Endodermal cell (in vitro differentiated cells): ENCODE results near the gene RHBDF2. TPM values are rescaled to one million over a fixed set of nuclear protein-coding genes. Genes with fewer than 3 reads are reported as not detected.

ENCODE experiments used
- DNase-seq: peaks from one replicate; pipeline ENCODE4 v3.0.0-alpha.2; 2017
- H3K27ac ChIP-seq: 2 replicates; pipeline ENCODE4 v1.5.1; 2013; ENCODE audit warnings: mild to moderate bottlenecking, low read depth, low read length, moderate library complexity
- H3K27me3 ChIP-seq: 2 replicates; pipeline ENCODE4 v1.6.1; 2013; ENCODE audit warnings: mild to moderate bottlenecking, low read length, moderate library complexity; ENCODE audit not compliant: insufficient read depth, control insufficient read depth, poor library complexity, severe bottlenecking
- H3K36me3 ChIP-seq: 2 replicates; pipeline ENCODE4 v1.7.0; 2013; ENCODE audit warnings: mild to moderate bottlenecking, low read length, moderate library complexity; ENCODE audit not compliant: control insufficient read depth, insufficient read depth
- H3K4me1 ChIP-seq: one replicate; pipeline ENCODE4 v1.7.0; 2013; ENCODE audit warnings: low read length; ENCODE audit not compliant: control insufficient read depth, insufficient read depth
- H3K4me3 ChIP-seq: 2 replicates; pipeline ENCODE4 v1.5.1; 2013; ENCODE audit warnings: mild to moderate bottlenecking, low read length, moderate library complexity
- H3K9ac ChIP-seq: 2 replicates; pipeline ENCODE4 v1.6.1; 2013; ENCODE audit warnings: mild to moderate bottlenecking, low read length, moderate library complexity; ENCODE audit not compliant: poor library complexity, severe bottlenecking; ENCODE audit errors: extremely low read depth
- H3K9me3 ChIP-seq: 2 replicates; pipeline ENCODE4 v1.6.1; 2013; ENCODE audit warnings: mild to moderate bottlenecking, low read length, moderate library complexity; ENCODE audit not compliant: control insufficient read depth
- H3K27ac Mint-ChIP-seq: 2 replicates; pipeline ENCODE4 v1.8.0; 2020; ENCODE audit warnings: mixed read lengths
- H3K27me3 Mint-ChIP-seq: 2 replicates; pipeline ENCODE4 v1.8.0; 2021; ENCODE audit warnings: mild to moderate bottlenecking, mixed read lengths; ENCODE audit not compliant: insufficient read depth
- H3K36me3 Mint-ChIP-seq: 2 replicates; pipeline ENCODE4 v1.8.0; 2020; ENCODE audit warnings: low read depth, mixed read lengths
- H3K4me1 Mint-ChIP-seq: 2 replicates; pipeline ENCODE4 v1.8.0; 2020; ENCODE audit warnings: mixed read lengths
- H3K4me3 Mint-ChIP-seq: 2 replicates; pipeline ENCODE4 v1.8.0; 2020; ENCODE audit warnings: mild to moderate bottlenecking, moderate library complexity, mixed read lengths
- H3K9me3 Mint-ChIP-seq: 2 replicates; pipeline ENCODE4 v1.8.0; 2020; ENCODE audit warnings: mild to moderate bottlenecking, mixed read lengths
- WGBS, 2 experiments: methylation state at CpG; one replicate each; pipeline versions ENCODE4 v1.1.5 to v1.1.7; 2013; ENCODE audit warnings: missing lambda C conversion rate in 2 of 2, mixed read lengths in 1 of 2; ENCODE audit not compliant: insufficient coverage in 1 of 2, insufficient read length in 1 of 2; 5-methylcytosine and 5-hydroxymethylcytosine counted together
- total RNA-seq, 2 donors: library from RNA; stranded (reverse); fragmentation: NEBNext Ultra II Directional in 1 of 2; extraction: Animal tissue kit (Norgen Biotek cat#: 25700) in 1 of 2; gene quantifications; 2 replicates in 1 of 2; 3 replicates in 1 of 2; pipeline ENCODE4 v1.2.1, GENCODE V29; 2021
- TF ChIP-seq, protein P1 (sequence below): fragments of 200-600 bp; sonication (generic); conservative IDR thresholded peaks from 2 replicates; pipeline ENCODE4 v1.5.0; 2021; ENCODE audit warnings: antibody characterized with exemption, mild to moderate bottlenecking

RHBDF2 gene
- total RNA-seq, 2 donors from 2014 or later = 28.5 to 31.1 TPM

DNA sequence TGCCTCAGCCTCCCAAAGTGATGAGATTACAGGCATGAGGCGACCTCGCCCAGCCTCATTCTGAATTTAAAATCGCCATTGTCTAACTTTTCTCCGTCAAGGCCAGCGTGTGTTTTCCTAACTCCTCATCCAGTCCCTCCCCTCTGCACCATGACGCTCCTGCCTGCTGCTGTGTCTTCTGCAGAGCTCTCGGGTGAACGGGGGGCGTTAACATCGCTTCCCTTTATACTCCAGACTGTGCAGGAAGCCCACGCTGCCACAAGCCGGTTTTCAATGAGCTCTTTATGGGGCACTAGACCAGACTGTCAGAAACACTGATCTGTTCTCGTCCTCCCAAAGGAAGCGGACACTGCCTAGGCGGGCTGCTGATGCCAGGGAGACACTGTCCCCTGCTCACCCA lies 20.6 kb downstream of the RHBDF2 start:
- H3K27me3 ChIP-seq = no peaks in the 10 kb centered on the region
- H3K36me3 ChIP-seq = no peaks in the 10 kb centered on the region
- no peak overlapping the region for H3K4me3 Mint-ChIP-seq
- H3K4me1 Mint-ChIP-seq = no peaks in the 10 kb centered on the region
- TF ChIP-seq, protein P1, sequence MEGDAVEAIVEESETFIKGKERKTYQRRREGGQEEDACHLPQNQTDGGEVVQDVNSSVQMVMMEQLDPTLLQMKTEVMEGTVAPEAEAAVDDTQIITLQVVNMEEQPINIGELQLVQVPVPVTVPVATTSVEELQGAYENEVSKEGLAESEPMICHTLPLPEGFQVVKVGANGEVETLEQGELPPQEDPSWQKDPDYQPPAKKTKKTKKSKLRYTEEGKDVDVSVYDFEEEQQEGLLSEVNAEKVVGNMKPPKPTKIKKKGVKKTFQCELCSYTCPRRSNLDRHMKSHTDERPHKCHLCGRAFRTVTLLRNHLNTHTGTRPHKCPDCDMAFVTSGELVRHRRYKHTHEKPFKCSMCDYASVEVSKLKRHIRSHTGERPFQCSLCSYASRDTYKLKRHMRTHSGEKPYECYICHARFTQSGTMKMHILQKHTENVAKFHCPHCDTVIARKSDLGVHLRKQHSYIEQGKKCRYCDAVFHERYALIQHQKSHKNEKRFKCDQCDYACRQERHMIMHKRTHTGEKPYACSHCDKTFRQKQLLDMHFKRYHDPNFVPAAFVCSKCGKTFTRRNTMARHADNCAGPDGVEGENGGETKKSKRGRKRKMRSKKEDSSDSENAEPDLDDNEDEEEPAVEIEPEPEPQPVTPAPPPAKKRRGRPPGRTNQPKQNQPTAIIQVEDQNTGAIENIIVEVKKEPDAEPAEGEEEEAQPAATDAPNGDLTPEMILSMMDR = no peak
- H3K36me3 Mint-ChIP-seq = peaks cover 19% of the 10 kb centered on the region
- no peak for DNase-seq
- no peaks in the 10 kb centered on the region for H3K9me3 Mint-ChIP-seq
- peak overlapping the region; percentile 89 for H3K27ac ChIP-seq
- H3K27me3 Mint-ChIP-seq = no peaks in the 10 kb centered on the region
- WGBS, 2 experiments = 91 to 92% methylated on average over 15 of the region's 15 CpGs
- no peaks in the 10 kb centered on the region for H3K4me1 ChIP-seq
- H3K27ac Mint-ChIP-seq = no peak overlapping the region
- H3K4me3 ChIP-seq = no peak overlapping the region
- H3K9ac ChIP-seq = no peak overlapping the region
- no peaks in the 10 kb centered on the region for H3K9me3 ChIP-seq

DNA sequence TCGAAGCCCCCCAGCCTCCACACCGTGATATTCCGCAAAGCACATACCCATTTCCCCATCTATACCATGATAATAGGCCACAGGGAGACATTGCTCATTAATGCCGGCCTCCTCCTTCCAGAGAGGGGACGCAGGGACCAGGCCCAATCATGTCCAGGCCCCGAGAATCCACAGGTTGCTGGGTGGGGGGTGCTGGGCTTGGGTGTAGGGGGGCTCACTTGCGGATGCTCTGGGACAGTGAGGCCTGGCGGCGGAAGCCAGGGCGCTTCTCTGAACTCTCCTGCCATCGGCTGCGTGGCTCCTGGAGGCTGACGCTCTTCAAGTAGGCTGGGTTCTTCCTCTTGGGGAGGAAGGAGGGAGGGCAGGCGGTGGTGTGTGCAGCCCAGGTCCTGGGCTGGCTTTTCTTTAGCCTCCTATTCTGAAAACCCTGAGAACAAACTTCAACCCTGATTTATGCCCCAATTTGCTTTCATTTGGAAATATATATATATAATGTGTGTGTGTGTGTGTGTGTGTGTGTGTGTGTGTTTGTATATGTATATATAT lies 21.6 kb downstream of the RHBDF2 start:
- no peak overlapping the region for H3K4me3 Mint-ChIP-seq
- Histone ChIP-seq H3K36me3 (no peaks in the 10 kb centered on the region), H3K9ac (no peak overlapping the region), H3K27me3 (no peaks in the 10 kb centered on the region), H3K4me1 (no peaks in the 10 kb centered on the region), H3K9me3 (no peaks in the 10 kb centered on the region), H3K4me3 (no peak overlapping the region), H3K27ac (no peak overlapping the region)
- TF ChIP-seq, protein P1 = no peak
- peaks cover 22% of the 10 kb centered on the region for H3K36me3 Mint-ChIP-seq
- no peak overlapping the region for H3K27ac Mint-ChIP-seq
- no peak for DNase-seq
- H3K27me3 Mint-ChIP-seq = no peaks in the 10 kb centered on the region
- no peaks in the 10 kb centered on the region for H3K9me3 Mint-ChIP-seq
- no peaks in the 10 kb centered on the region for H3K4me1 Mint-ChIP-seq
- WGBS, 2 experiments = 80 to 92% methylated on average over 1 to 13 of the region's 14 CpGs

DNA sequence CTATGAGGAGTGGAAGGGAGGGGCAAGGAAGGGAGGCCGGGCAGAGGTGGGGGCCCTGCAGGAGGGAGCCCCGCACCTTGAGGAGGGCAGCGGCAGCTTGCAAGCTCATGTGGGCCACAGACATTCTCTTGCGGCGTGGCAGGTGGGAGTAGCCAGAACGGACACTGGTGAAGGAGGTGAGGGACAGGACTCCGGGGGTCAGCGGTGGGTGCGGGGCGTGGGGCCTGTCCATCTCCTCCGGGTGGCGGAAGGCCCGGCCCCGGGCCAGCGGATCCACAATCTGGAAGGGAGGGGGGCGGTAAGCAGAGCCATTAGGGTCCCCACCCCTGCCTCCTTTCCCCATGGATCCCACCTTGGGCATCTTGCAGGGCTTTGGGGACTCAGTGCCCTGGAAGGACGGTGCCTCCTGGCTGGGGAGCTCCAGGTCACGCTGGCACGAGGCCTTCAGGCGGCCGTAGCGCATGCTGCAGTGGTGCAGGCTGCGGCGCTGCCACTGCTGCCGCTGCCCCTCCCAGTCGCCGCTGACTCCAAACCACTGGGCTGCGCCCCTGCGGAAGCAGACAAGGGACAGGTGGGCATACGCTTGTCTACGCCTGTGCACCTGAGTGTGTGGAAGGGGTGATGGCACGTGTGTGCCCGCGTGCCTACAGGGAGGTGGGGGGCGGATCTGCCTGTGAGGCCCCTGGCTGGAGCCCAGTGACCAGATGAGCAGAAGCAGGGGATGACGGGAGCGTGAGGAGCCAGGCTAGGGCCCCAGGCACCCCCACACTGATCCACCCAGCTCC lies 22.3 kb downstream of the RHBDF2 start:
- DNase-seq = no peak
- H3K4me3 ChIP-seq = no peak overlapping the region
- Mint-ChIP-seq H3K36me3 (peaks cover 17% of the 10 kb centered on the region), H3K9me3 (no peaks in the 10 kb centered on the region), H3K27me3 (no peaks in the 10 kb centered on the region), H3K4me1 (no peaks in the 10 kb centered on the region), H3K4me3 (no peak overlapping the region), H3K27ac (no peak overlapping the region)
- no peaks in the 10 kb centered on the region for H3K4me1 ChIP-seq
- WGBS, 2 experiments = 91 to 95% methylated on average over 17 to 37 of the region's 37 CpGs
- no peaks in the 10 kb centered on the region for H3K36me3 ChIP-seq
- H3K9ac ChIP-seq = no peak overlapping the region
- no peaks in the 10 kb centered on the region for H3K9me3 ChIP-seq
- H3K27me3 ChIP-seq = no peaks in the 10 kb centered on the region
- H3K27ac ChIP-seq = no peak overlapping the region
- TF ChIP-seq, protein P1 = no peak
